Epithelial cell of prostate (primary cell): Measurements from ENCODE around the gene CCDC150.

Source experiments
- DNase-seq: peaks from one replicate; pipeline ENCODE4 v3.0.0-alpha.2; 2011; ENCODE audit warnings: low read depth, low spot score
- H3K27ac ChIP-seq: fragments of 450-650 bp; 2 replicates; pipeline ENCODE4 v1.5.1; 2017; ENCODE audit warnings: mild to moderate bottlenecking

The CCDC150 gene

GRCh38 chr2:196758474-196759377, 119.2 kb downstream of the CCDC150 start:
- H3K27ac ChIP-seq: no peak overlapping the region

GRCh38 chr2:196759378-196759706, 119.8 kb downstream of the CCDC150 start:
- DNase-seq: no peak
- H3K27ac ChIP-seq: no peak overlapping the region

More at GRCh38 chr2:196758474-196759377, 119.2 kb downstream of the CCDC150 start:
- no peak for DNase-seq

GRCh38 chr2:196767101-196767500, 127.6 kb downstream of the CCDC150 start:
- H3K27ac ChIP-seq: no peak overlapping the region
- DNase-seq: no peak
